Stimulated activated CD8-positive, alpha-beta memory T cell treated with anti-CD3 and anti-CD28 coated beads, Interleukin-4, amount 100 ng/mL, for 24 hours (primary cell): ENCODE data around the gene PPP4C.

ENCODE experiments used
- DNase-seq: peaks from one replicate; pipeline ENCODE4 v3.0.0-alpha.2; 2020; ENCODE audit warnings: low read depth

PPP4C gene

DNA sequence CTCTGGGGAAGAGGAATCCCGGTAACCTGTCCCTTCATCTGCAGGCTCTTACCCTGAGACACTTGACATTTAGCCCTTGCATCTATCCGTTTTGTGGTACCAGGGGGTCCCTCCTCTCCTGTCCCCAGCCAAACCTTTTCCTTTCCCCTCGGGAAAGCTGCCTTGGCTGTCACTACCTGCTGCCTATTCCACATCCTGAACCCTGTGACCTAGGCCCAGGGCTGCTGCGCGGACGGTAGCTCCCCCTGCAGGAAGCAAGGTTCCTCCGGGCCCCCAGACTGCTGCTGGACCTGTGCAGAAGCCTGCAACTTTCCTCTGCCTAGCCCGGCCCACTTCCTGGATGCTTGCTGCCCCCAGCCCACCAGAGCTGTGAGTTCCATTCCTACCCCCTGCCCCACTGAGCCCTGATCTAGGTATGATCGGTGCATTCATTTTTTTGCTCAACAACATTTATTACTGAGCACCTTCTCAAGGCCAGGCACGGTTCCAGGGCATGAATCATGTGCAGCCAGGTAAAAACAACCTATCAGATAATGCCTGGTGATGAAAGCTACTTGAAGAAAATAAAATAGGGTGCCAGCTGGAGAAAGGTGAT, 20.7 kb upstream of the PPP4C start:
- no peak for DNase-seq

DNA sequence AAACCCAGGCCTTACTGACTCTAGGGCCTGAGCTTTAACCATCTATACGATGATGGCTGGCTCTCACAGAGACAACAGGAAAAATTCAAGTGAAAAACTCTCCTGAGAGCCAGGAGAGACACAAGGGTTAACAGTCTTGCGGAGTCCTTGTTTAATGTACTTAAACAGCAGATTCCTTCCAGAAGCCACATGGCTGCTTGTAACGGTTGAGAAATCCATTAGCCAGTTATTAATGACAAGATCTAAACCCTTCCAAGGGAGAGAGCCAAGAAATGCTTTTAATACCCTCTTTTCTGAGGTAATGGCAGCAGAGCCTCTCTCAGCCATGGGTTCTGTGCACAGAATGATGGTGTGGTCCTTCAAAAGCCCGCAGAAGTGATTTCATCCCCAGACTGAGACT, 15.4 kb upstream of the PPP4C start:
- DNase-seq, result no peak

DNA sequence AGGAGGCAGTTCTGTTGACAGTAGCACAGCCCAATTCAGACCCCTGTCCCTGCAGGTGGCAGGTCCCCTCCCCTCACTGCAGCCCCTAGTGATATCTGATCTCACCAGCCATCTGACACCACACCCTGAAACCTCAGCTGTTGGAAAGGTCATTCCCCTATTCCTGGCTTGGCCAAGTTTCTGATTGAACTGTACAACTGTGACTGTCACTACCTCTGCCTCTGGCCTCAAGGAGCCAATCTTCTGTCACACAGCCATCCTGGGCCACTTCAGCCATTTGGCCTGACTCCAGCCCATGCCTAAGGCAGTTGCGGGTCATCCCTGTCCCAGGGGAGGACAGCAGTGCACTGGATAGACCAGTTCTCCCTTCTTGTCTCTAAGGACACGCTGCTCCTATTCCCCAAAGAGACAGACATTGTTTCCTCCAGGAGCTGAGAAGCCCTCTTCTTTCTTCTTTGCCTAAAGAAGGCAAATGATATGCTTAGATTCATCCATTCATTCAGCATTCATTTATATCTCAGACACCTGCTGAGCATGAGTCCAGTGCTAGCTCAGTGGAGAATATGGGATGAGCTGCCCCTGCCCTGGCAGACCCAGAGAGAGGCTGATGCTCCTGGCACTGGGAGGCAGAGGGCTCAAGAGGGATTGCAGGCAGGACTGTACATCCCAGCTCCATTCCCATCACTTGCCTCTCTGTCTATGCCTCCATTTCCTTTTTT, 14.8 kb upstream of the PPP4C start:
- no peak for DNase-seq

DNA sequence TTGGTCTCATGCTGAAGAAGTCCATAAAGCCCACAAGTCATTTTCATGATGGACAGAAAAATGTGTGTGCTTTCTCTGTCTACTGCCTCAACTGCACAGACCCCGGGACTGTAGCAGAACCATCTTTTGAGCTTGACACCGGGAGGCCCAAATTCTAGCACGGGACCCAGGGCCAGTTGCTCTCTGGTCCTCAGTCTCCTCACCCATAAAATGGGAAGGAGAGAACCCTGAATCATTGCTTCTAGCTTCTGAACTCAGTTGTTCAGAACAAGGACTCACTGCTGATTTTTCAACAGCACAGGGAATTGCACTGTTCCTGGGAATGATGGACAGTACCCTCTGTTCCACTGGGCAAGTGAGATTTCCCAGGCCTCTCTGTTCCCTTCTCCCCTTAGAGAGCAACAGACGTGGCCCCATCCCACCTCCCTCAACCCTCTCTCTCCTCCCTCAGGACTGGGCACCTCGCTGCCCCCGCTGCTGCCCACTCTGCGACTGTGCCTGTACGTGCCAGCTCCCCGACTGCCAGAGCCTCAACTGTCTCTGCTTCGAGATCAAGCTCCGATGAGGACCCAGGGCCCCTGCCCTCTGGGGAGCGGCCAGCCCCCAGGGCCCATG, 12.4 kb upstream of the PPP4C start:
- no peak for DNase-seq

DNA sequence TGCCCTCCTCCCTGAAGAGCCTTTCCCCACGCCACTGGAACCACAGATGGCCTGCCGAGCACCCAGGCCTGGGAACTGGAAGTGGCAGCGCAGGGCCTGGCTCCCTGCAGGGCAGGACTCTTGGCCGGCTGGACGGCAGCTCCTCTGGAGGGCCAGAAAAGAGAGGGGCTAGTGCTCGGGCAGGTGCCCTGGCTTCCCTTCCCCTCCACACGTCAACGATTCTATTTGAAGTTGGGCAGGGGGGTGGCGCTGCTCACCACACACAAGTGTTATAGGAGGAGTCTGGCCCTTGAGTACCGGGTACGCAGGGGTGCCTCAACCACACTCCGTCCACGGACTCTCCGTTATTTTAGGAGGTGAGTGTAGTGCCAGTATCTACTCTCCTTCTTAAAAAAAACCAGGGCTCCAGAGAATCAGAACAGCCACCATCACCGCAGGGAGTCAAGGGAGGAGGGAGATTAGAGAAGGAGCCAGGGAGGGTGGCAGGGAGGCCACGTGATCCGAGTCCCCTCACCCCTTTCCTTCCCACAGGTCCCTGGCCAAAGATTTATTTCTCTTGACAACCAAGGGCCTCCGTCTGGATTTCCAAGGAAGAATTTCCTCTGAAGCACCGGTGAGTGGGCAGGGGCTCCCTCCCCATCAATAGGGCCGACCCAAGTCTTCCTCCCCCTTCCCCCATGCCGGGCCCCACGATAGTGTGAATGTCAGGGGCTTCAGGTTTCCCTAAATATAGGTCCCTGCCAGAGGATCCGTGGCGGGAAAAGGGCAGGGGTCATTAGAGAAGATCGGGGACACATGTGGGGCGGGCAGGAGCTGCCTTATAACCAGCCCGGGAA, 11.7 kb upstream of the PPP4C start:
- DNase-seq, result peak; percentile 58

DNA sequence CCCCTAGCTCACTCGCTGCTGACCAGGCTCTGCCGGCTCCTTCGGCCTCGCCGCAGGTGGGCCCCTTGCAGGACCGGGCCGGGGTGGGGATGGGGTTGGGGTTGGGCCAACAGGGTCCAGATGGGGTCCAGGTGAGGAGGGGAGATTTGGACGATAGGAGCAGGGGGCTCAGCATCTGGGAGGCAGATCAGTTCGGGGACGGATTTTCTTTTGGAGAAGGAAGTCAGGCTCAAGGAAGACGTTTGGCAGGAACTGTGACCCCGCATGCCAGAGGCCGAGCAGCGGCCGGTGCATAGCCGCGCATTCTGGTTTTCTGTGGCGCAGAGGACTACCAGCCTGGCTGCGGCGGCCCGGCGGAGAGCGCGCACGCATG, 11.1 kb upstream of the PPP4C start:
- no peak for DNase-seq

DNA sequence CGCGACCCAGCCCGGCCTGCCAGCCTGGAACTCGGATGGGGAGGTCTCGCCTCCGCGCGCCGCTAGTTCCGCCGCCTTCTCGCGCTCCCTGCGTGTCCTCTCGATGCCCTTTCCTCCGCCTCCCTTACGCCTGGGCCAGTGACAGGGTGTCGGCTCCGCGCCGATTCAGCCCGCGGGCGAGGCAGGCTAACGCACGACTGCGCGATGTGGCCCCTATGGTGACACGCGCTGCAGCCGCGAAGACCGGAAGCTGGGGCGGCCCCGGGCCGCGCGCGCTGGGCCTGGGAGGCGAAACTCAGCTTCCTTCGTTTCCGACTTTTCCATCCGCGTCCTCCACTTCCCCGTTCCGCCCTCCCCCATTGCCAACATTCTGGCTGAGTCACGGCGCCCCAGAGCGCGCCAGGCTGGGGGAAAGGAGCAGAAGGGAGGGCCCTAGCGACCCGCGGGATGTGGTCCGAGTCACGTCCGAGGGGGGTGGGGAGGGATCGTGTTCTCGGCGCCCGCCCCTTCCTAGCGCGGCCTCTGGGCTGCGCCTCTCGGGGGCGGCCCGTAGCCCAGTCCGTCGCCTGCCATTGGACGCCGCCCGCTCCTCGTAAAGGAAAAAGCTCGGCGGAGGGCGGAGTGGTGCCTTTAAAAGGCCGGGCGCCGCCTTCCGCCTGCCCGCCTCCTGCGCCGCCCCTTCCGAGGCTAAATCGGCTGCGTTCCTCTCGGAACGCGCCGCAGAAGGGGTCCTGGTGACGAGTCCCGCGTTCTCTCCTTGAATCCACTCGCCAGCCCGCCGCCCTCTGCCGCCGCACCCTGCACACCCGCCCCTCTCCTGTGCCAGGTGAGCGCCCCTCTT, 10.5 kb upstream of the PPP4C start, which contains the start of gene ALDOA:
Gene ALDOA, plus strand, starts transcription at position 659 of the 841 bp plus-strand sequence. CDS start 1,138 bp downstream, outside the sequence.
- peak; percentile 94 for DNase-seq

DNA sequence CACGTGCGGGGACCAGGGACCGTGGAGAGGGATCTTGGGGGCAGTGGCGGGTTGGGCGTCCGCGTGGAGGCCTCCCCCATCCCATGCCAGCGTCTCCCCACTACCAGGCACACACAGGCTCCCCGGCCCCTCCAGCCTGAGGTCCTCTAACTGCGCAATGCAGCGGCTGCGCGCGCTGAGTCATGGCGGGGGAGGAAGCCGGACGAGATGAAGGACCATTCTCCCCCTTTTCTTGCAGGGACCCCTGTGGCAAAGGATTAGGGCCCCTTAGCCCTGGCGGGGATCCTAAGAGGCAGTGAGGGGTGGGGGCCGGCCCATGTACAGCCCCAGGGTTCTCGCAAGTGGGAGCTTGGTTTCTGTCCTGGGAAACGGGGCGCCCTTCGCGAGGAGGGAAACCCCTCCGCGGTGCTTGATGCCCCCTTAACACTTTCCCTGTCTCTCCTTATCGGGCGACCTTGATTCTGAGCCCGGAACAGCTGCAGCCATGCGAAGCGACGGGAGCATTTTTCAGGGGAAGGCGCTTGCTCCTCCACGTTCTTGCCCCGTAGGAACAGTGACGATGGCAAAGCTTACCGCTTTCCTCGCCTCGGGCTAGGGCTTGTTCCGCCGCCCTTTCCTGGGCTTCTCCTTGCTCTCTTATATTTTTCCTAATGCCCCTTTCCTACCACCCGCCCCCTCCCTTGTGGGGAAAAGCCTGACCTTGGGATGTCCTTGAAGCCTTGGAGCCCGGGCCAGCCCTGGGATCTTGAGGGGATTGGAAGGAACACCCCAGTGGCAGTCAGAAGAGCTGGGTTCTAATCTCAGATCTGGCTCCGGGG, 9.6 kb upstream of the PPP4C start:
- DNase-seq, result no peak

DNA sequence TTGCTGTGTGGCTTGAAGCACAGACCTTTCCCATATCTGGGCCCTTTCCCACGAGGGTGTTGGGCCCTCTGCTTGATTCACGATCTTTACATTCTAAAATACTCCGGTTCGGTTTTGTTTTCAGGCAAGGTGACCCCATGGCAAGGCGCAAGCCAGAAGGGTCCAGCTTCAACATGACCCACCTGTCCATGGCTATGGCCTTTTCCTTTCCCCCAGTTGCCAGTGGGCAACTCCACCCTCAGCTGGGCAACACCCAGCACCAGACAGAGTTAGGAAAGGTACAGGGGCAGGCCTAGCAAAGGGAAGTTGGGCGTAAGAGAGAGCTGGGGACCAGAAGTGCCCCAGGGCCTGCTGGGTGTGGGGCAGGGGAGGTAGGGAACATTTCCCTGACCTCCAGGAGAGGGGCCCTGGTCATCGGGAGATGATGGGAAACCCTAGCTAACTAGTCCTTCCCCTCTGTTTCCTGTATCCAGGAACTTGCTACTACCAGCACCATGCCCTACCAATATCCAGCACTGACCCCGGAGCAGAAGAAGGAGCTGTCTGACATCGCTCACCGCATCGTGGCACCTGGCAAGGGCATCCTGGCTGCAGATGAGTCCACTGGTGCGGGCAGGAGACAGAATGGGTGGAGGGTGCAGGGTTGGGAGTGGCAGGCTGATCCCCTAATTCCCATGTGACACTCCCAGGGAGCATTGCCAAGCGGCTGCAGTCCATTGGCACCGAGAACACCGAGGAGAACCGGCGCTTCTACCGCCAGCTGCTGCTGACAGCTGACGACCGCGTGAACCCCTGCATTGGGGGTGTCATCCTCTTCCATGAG, 8.8 kb upstream of the PPP4C start:
- no peak for DNase-seq

DNA sequence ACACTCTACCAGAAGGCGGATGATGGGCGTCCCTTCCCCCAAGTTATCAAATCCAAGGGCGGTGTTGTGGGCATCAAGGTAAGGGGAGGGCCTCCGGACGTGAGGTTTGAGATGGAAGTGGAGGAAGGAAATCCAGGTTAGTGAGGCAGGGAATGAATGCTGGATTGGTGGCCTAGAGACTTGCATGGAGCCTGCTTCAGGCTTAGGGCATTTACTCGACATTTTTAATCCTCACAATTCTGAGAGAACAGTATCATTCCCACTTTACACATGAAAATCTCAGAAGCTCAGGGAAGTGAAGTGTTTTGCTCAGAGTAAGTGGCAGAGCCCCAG, 8.2 kb upstream of the PPP4C start:
- no peak for DNase-seq

DNA sequence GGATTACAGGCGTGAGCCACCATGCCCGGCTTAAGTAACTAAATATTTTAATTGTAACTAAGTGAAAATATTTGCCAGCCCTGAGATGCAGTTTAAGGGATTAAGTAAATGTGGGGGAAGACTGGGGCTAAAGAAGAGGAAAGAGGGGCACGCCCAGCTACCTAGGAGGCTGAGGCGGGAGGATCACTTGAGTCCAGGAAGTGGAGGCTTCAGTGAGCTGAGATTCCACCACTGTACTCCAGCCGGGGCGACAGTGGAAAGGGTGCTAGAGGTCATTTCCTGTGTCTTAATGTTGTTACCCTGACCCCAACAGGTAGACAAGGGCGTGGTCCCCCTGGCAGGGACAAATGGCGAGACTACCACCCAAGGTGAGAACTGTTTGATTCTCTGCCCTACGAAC, 7.5 kb upstream of the PPP4C start:
- no peak for DNase-seq

DNA sequence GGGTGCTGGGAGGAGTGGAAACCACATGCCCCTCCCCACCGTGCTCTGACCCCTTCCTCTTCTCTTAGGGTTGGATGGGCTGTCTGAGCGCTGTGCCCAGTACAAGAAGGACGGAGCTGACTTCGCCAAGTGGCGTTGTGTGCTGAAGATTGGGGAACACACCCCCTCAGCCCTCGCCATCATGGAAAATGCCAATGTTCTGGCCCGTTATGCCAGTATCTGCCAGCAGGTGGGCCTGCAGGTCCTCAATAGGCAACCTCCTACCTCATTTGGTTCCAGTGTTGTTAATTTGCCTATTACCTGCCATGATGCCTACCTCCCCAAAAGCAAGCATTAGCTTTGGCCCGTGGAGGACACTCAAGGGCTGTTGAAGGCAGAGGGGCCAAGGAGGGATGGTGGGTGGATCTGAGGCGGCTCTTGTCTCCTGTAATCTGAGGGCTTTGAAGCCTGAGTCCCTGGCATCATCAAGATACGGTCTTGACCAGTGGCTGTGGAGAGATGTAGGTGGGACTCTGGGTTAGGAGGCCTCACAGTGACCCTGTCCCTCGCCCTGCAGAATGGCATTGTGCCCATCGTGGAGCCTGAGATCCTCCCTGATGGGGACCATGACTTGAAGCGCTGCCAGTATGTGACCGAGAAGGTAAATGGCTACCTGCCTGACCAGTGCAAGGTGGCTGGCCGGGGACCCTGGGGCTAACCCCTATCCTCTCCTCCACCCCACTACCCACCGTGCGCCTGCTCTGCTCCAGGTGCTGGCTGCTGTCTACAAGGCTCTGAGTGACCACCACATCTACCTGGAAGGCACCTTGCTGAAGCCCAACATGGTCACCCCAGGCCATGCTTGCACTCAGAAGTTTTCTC, 6.8 kb upstream of the PPP4C start:
- DNase-seq, result no peak

DNA sequence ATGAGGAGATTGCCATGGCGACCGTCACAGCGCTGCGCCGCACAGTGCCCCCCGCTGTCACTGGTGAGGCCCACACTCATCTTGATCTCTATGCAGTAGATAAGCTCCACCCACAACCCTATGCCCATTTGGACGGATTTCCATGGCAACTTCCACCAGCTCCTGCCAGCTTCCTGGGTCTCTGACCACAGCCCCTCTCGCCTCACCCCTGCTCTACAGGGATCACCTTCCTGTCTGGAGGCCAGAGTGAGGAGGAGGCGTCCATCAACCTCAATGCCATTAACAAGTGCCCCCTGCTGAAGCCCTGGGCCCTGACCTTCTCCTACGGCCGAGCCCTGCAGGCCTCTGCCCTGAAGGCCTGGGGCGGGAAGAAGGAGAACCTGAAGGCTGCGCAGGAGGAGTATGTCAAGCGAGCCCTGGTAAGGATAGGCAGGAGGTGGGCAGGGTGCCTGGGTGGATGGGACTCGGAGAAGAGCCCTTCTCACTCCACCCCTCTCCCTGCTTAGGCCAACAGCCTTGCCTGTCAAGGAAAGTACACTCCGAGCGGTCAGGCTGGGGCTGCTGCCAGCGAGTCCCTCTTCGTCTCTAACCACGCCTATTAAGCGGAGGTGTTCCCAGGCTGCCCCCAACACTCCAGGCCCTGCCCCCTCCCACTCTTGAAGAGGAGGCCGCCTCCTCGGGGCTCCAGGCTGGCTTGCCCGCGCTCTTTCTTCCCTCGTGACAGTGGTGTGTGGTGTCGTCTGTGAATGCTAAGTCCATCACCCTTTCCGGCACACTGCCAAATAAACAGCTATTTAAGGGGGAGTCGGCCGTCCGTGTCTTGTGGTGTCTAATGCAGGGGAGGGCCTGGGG, 6.0 kb upstream of the PPP4C start:
- DNase-seq, result no peak

DNA sequence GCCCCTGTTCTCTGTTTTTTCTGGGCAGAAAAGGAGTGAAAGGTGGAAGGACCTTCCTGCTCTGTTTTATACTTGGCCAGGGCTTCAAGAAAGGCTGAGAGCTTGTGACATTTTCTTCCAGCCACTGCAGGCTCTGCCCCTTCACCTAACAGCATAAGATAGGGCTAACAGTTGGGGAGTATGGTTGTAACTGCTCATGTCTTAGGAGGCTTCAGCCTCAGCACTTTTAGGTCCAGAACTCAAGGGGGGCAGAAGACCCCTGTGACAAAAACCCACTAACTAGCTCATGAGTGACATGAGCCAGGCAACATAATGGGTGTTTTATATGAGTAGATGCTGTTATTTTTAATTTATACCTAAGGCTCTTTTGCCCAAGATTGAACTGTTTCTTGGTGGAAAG, 5.3 kb upstream of the PPP4C start:
- DNase-seq, result no peak

DNA sequence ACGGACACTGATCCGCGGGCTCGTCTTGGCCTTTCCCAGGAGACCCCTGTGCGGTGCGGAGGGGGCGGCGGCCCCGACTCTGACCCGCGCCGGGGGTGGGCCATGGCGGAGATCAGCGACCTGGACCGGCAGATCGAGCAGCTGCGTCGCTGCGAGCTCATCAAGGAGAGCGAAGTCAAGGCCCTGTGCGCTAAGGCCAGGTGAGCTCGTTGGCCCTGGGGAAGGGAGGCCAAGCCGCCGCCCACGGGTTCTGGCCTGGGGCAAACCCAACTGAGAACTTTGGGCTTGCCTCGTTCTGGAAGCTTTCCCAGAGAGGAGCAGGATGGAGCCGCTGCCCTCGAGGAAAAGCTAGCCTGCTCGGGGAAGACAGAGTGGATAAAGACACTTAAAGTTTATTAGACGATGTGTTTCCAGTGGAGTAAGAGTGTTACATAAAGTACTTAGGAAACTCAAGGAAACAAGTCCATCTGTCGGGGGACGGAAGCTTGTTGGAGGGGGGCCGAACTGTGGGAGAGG, 540 bp downstream of the PPP4C start:
- no peak for DNase-seq

DNA sequence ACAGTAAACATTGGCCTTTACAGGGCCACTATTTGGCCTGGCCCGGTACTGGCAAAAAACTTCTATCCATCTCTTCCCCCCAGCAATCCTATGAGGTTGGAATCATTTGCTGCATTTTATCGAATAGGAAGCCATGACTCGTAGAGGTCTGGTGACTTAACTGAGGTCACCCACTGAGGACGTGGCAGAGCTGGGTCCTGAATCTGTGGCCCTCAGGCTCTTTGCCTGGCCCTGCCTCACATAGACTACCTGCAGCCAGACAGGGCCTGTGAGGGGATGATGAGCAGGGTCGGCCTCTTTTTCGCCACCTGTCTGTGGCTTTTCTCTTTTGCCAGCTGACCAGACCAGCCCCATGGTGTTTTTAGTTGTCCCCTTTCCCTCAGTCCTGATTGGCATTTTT, 1.9 kb downstream of the PPP4C start:
- DNase-seq, result no peak

DNA sequence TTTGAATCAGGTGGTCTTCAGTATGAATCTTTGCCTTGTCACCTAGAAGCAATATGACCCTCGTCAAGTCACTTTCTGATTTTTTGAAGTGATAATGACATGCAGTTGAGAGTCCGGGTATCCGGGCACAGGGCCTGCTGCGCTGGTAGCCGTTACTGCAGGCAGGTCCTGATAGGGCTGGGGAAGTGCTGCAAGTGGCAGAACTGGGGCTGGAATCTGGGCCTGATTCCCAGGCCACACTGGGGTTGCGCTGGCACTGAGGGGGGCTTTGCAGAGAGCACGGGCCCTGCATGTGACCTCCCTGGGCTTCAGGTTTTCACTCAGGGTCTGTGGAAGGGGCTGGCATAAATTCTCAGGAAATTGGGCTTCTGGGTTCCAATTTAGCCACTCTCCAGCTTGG, 3.0 kb downstream of the PPP4C start:
- DNase-seq, result no peak

DNA sequence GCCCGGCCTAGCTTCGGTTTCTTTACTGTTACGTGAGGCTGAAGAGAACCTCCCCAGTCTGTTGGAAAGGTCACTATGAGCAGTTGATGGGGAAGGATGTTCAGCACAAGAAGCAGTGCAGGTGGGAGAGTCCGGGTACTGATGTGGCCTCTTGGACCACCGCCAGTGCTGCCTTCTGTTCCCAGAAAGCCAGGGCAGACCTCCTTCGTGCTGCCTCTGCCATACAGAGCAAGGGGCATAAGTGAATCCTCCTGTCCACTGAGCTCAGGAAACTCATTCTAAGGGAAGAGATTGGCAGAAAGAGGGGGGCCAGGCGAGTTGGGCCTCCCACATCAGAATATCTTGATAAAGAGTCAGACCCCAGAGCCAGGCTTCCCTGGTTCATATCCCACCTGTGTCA, 3.7 kb downstream of the PPP4C start:
- DNase-seq, result no peak
